PC-3 (cell line): ENCODE data around the gene LMOD1. TPM values are rescaled to one million over a fixed set of nuclear protein-coding genes. Genes with fewer than 3 reads are reported as not detected.
A peak's percentile ranks its signal among the peaks of the same experiment; 100 is the strongest.

ENCODE experiments used
- ATAC-seq: fragments of 200-7000 bp; cut with Tn5 transposase; 2 replicates; pipeline ENCODE4 v1.9.1; 2020; ENCODE audit warnings: mild to moderate bottlenecking, moderate library complexity
- BruUV-seq: library from RNA; stranded (reverse); fragments of 400-500 nt; replicated peaks from 2 replicates; lab custom pipeline; 2021; lab: Mats Ljungman, UMichigan
- CTCF ChIA-PET: fragments of 300-600 bp; sonication (Branson Sonifier 250); formaldehyde crosslinking; loops from one replicate; lab custom pipeline; 2022; ENCODE audit warnings: antibody characterized with exemption; lab: Charles Lee
- POLR2A ChIA-PET: fragments of 300-600 bp; sonication (Branson Sonifier 250); formaldehyde crosslinking; loops from one replicate; lab custom pipeline; 2022; ENCODE audit warnings: antibody characterized with exemption; ENCODE audit not compliant: unreplicated experiment; lab: Charles Lee
- DNase-seq: peaks from one replicate; pipeline ENCODE4 v3.0.0-alpha.2; 2015
- H2AFZ ChIP-seq: fragments of 300-600 bp; sonication (generic); 2 replicates; pipeline ENCODE4 v1.6.0; 2016; ENCODE audit warnings: antibody characterized with exemption, low read length
- H3F3A ChIP-seq: fragments of 300-600 bp; sonication (generic); one replicate; pipeline ENCODE4 v1.6.0; 2017; ENCODE audit warnings: antibody characterized with exemption, low read length, control low read depth, mild to moderate bottlenecking; ENCODE audit not compliant: unreplicated experiment
- H3K27ac ChIP-seq: fragments of 300-600 bp; sonication (generic); 2 replicates; pipeline ENCODE4 v1.5.1; 2016; ENCODE audit warnings: mild to moderate bottlenecking, low read length
- H3K27me3 ChIP-seq: fragments of 300-600 bp; sonication (generic); 2 replicates; pipeline ENCODE4 v1.6.1; 2016; ENCODE audit warnings: low read length, mixed read lengths
- H3K36me3 ChIP-seq: fragments of 300-600 bp; sonication (generic); 2 replicates; pipeline ENCODE4 v1.6.1; 2016; ENCODE audit warnings: low read depth, mixed run types, low read length, mixed read lengths
- H3K4me1 ChIP-seq: fragments of 300-600 bp; sonication (generic); 2 replicates; pipeline ENCODE4 v1.5.1; 2016; ENCODE audit warnings: low read length; ENCODE audit not compliant: insufficient read depth
- H3K4me2 ChIP-seq: fragments of 300-600 bp; sonication (generic); 2 replicates; pipeline ENCODE4 v1.6.0; 2016; ENCODE audit warnings: low read length
- H3K4me3 ChIP-seq: fragments of 300-600 bp; sonication (generic); 2 replicates; pipeline ENCODE4 v1.5.1; 2016; ENCODE audit warnings: mild to moderate bottlenecking, low read length, mixed read lengths
- H3K79me2 ChIP-seq: fragments of 300-600 bp; sonication (generic); 2 replicates; pipeline ENCODE4 v1.6.1; 2017; ENCODE audit warnings: low read length, mixed read lengths
- H3K9ac ChIP-seq: fragments of 300-600 bp; sonication (generic); 2 replicates; pipeline ENCODE4 v1.6.0; 2016; ENCODE audit warnings: mild to moderate bottlenecking, low read length
- H3K9me2 ChIP-seq: fragments of 300-600 bp; sonication (generic); replicated peaks from 2 replicates; pipeline ENCODE4 v1.6.1; 2016; ENCODE audit warnings: mixed run types, low read length, mixed read lengths
- H3K9me3 ChIP-seq: fragments of 300-600 bp; sonication (generic); 2 replicates; pipeline ENCODE4 v1.6.1; 2016; ENCODE audit warnings: low read length, mixed read lengths
- H4K20me1 ChIP-seq: fragments of 300-600 bp; sonication (generic); 2 replicates; pipeline ENCODE4 v1.6.1; 2016; ENCODE audit warnings: low read length, mixed read lengths
- CTCF ChIP-seq: fragments of 300-600 bp; sonication (generic); conservative IDR thresholded peaks from 2 replicates; pipeline ENCODE4 v1.5.1; 2017; ENCODE audit warnings: antibody characterized with exemption, low read depth, mild to moderate bottlenecking, low read length
- EZH2 ChIP-seq: fragments of 300-600 bp; sonication (generic); IDR thresholded peaks from one replicate; pipeline ENCODE4 v1.6.1; 2017; ENCODE audit warnings: antibody characterized with exemption, mild to moderate bottlenecking, low read length; ENCODE audit not compliant: unreplicated experiment
- EZH2phosphoT487 ChIP-seq: fragments of 300-600 bp; sonication (generic); IDR thresholded peaks from 2 replicates; pipeline ENCODE4 v1.6.1; 2018; ENCODE audit warnings: mild to moderate bottlenecking, antibody characterized with exemption, low read length, borderline replicate concordance
- intact Hi-C: fragments of 100-400 bp; cut with micrococcal nuclease; formaldehyde crosslinking; loops from 2 replicates; pipeline ENCODE4 v1.9.0; 2023
- total RNA-seq: library from RNA; depleted of rRNA; stranded (reverse); fragments of >200 nt; gene quantifications from 2 replicates; pipeline ENCODE4 v1.2.3, GENCODE V29; 2014

LMOD1 gene
- total RNA-seq, 1 experiment from 2014 or later, result 0.07 TPM

GRCh38 chr1:201958348-201958747, 12.0 kb upstream of the LMOD1 start:
- Histone ChIP-seq H2AFZ (no peak overlapping the region), H3K4me1 (peaks cover 5% of the 10 kb centered on the region; the same call in 1 of the 2 replicates), H3K27ac (no peak overlapping the region), H3K4me3 (no peak overlapping the region), H3K4me2 (no peak overlapping the region), H3K9ac (no peak overlapping the region), H3K9me2 (no peaks in the 10 kb centered on the region), H3K27me3 (no peaks in the 10 kb centered on the region), H3F3A (no peaks in the 10 kb centered on the region), H3K9me3 (no peaks in the 10 kb centered on the region), H4K20me1 (peaks cover 4% of the 10 kb centered on the region; the same call in 1 of the 2 replicates), H3K79me2 (peaks cover 38% of the 10 kb centered on the region), H3K36me3 (peaks cover 24% of the 10 kb centered on the region)
- no TSS peak for BruUV-seq
- DNase-seq, result no peak
- intact Hi-C loops, result no loop called here
- no peak for TF ChIP-seq EZH2phosphoT487
- ATAC-seq, result no peak
- CTCF ChIA-PET, result no interaction called here
- POLR2A ChIA-PET, result no interaction called here

GRCh38 chr1:201955729-201956143, 9.4 kb upstream of the LMOD1 start:
- Histone ChIP-seq H3K9ac (peak overlapping the region; percentile 97), H3K36me3 (peaks cover 17% of the 10 kb centered on the region), H3F3A (no peaks in the 10 kb centered on the region), H3K79me2 (peaks cover 38% of the 10 kb centered on the region), H4K20me1 (peaks cover 4% of the 10 kb centered on the region; the same call in 1 of the 2 replicates), H3K4me1 (peaks cover 5% of the 10 kb centered on the region; the same call in 1 of the 2 replicates), H3K4me3 (peak overlapping the region; percentile 98), H3K4me2 (peak overlapping the region; percentile 96), H2AFZ (peak overlapping the region; percentile 75), H3K27ac (peak overlapping the region; percentile 53), H3K9me3 (no peaks in the 10 kb centered on the region), H3K27me3 (no peaks in the 10 kb centered on the region), H3K9me2 (no peaks in the 10 kb centered on the region)
- CTCF ChIA-PET, result no interaction called here
- intact Hi-C loops, result no loop called here
- BruUV-seq, result TSS peak; percentile 71
- DNase-seq, result no peak
- POLR2A ChIA-PET, result interaction anchor here (0.6 kb wide), 1 partner anchor 41 kb away, joined by 3 read pairs; no protein-coding TSS in a partner anchor
- ATAC-seq, result peak; percentile 31; the same call in 1 of the 2 replicates
- no peak for TF ChIP-seq EZH2
- no peak for TF ChIP-seq CTCF
- no peak for TF ChIP-seq EZH2phosphoT487

DNA sequence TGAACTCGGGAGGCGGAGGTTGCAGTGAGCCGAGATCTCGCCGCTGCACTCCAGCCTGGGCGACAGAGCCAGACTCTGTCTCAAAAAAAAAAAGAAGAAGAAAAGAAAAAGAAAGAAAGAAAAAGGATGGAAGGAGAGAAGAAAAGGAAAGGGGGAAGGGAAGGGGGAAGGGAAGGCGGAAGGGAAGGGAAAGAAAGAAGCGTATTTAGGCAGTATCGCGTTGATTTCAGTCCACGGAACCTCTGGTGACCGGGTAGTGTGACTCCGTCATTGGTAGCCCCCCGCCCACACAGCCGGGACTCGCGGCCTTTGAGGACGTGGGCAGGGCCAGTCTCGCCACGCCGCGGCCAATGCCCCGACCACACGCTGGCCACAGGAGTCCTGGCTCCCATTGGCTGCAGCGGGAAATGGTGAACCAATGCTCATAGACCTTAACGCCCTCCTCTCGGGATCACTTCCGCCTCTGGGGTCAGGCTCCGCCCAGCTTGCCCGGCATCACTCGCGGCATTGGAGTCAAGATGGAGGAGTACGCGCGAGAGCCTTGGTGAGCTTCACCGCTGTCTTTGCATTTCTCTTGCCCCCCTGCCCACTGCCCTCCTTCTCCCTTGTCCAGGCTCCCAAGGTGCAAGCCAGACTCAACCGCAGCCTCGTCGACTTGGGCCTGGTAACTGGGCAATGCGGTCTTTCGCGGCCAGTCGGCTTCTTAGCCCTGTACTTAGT, 8.8 kb upstream of the LMOD1 start, which contains the start of gene TIMM17A:
Gene TIMM17A (plus strand): TSS at position 495 of the 720 bp plus-strand sequence. CDS start 24 bp downstream, at position 519.
- no peaks in the 10 kb centered on the region for H3K9me3 ChIP-seq
- peak within 1 kb of the TSS; percentile 80 for H2AFZ ChIP-seq
- H3F3A ChIP-seq, result no peaks in the 10 kb centered on the region
- peaks cover 4% of the 10 kb centered on the region; the same call in 1 of the 2 replicates for H4K20me1 ChIP-seq
- intact Hi-C loops, result no loop called here
- ChIA-PET CTCF (interaction anchor here (0.7 kb wide), 1 partner anchor 59 kb away, joined by 4 read pairs; no protein-coding TSS in a partner anchor), POLR2A (interaction anchor here (0.6 kb wide), 1 partner anchor 41 kb away, joined by 3 read pairs; no protein-coding TSS in a partner anchor)
- H3K9ac ChIP-seq, result peak within 1 kb of the TSS; percentile 97
- peak; percentile 100 for ATAC-seq
- peaks cover 17% of the 10 kb centered on the region for H3K36me3 ChIP-seq
- peak within 1 kb of the TSS; percentile 96 for H3K4me2 ChIP-seq
- no TSS peak for BruUV-seq
- no peaks in the 10 kb centered on the region for H3K27me3 ChIP-seq
- DNase-seq, result peak; percentile 92
- no peaks in the 10 kb centered on the region for H3K9me2 ChIP-seq
- H3K79me2 ChIP-seq, result peaks cover 38% of the 10 kb centered on the region
- peak within 1 kb of the TSS; percentile 64 for H3K27ac ChIP-seq
- peaks cover 5% of the 10 kb centered on the region; the same call in 1 of the 2 replicates for H3K4me1 ChIP-seq
- H3K4me3 ChIP-seq, result peak within 1 kb of the TSS; percentile 98
- TF ChIP-seq CTCF, result no peak
